Measurements from ENCODE around the gene RC3H1.
"Not testable (repeated sequence)": the region's sequence is repeated elsewhere in the genome, so short reads cannot be mapped to it uniquely, and the experiment has no call there.

Gene RC3H1

DNA sequence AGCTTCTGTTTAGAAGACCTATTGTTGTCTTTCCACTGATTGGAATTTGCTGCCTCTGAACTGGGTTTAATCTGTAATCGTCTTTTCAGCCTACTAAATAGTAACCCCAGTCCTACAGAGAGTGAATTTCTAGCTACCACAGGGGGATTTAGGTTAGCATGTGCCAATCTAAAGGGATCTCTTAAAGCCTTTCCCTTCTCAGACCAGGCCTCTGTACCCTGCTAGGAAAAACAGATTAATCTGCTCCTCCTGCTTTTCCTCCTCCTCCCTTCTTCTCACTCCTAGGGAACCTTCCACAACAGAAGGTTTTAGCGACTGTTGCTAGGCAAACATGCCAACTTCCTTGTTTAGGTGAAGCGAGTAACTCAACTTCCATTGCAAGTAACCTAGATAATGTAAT lies 1.3 kb upstream of the RC3H1 start:
- DNase-seq, result no peak

DNA sequence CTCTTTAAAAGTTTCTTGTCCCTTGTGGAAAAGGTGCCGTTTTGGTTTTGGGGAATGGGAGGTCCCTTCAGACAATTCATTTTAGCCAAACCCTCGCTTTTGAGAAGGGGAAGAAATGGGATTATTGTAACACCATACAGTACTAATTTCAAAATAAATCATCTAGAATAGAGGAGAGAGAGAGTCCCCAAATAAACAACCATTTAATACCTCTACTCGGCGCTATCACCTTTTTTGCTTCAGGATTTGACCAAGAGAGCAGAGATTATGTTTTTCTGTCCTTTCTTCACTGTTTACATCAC lies 770 bp upstream of the RC3H1 start:
- no peak for DNase-seq

- DNase-seq, result peak; percentile 60
These were observed 522 bp downstream of the RC3H1 start for GRCh38 chr1:174021591-174022079.

DNA sequence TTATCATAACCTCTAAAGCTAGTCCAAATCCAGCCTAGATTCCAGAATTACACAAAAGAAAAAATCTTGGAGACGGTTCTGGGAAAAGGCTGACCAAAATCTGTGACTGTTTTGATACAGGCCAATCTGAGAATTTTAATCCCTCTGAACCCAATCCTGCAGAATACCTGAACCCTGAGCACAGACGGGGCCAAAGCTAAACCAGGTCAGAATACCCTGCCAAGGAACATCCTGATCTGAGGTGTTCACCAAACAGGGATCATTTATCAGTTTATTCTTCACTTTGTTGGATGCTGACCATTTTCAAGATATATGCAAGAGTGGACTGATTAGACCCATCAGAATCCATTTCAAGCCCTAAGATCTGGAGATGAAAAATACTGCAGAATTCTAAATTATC lies 3.6 kb downstream of the RC3H1 start:
- DNase-seq, result no peak

DNA sequence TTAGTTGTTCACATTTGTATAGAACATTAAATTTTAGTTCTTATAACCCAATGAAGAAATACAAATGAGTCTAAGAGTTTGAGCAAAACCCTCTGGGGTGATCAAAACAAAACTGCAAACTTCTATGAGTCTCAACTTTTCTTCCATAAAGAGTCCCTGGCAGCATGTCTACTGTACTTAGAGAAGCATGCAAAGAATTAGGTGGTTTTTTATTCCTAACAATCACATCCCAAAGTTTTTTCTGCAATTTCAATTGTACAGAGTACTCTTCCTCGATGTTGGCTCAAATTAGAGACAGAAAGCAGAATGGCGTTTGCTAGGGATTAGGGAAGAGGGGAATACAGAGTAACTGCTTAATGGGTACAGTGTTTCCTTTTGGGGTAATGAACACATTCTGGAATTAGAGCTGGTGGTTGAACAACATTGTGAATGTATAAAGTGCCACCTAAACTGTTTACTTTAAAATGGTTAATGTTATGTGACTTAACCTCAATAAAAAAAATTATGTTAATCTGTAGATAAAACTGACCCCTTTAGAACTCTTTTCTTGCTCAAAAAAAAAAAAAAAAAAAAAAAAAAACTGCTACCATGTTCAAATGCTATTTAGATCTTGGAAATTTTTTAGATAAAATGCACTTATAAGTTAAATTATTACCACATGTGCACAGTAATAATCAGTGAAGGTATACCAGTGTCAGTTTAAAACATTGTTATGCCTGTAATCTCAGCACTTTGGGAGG lies 4.8 kb downstream of the RC3H1 start:
- DNase-seq, result no peak

DNA sequence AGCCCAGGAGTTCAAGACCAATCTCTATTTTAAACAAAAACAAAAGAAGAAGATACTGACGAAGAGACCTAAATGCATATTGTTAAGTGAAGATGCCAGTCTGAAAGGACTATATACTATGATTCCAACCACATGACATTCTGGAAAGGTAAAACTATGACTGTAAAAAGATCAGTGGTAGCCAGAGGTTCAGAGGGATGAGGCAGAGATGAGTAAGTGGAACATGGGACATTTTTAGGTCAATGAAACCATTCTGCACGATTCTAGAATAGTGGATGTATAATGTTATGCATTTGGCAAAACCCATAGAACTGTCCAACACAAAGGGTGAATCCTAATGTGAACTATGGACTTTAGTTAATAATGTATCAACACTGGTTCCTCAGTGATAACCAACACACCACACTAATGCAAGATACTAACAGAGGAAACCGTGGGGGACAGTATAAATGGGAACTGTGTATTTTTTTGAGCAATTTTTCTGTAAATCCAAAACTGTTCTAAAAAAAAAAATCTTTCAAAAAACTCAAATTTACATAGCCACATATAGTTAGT lies 8.2 kb downstream of the RC3H1 start:
- no peak for DNase-seq

- DNase-seq, result no peak
These were observed 13.2 kb downstream of the RC3H1 start for GRCh38 chr1:174008979-174009378.

GRCh38 chr1:174008269-174008668 lies 13.9 kb downstream of the RC3H1 start:
- no peak for DNase-seq

GRCh38 chr1:174007851-174008250 lies 14.3 kb downstream of the RC3H1 start:
- DNase-seq, result no peak

DNA sequence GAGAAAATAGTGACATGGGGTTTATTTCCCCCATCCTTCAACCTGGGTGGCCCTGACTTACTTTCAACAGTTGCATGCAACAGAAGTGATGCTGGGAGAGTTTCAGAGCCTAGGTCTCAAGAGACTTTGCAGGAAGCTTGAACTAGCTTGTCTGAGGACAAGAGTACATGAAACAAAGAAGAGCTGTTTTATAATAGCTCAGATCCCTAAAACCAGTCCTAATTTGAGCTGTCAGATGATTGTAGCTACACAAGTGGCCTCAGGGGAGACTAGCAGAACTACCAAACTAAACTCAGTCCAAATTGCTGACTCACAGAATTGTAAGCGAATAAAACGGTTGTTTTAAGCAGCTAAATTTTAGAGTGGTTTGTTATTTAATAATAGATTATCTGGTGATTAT lies 17.1 kb downstream of the RC3H1 start:
- no peak for DNase-seq

DNA sequence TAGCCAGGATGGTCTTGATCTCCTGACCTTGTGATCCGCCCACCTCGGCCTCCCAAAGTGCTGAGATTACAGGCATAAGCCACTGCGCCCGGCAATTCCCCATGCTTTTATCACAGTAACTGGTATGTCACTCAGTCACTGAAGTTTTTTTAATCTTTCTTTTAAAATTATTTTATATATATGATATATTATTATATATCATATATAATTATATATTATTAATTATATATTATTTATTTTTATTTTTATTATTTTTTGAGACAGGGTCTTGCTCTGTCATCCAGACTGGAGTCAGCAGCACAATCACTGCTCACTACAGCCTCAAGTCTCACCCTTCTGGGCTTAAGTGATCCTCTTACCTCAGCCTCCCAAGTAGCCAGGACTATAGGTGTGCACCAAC lies 18.3 kb downstream of the RC3H1 start:
- no peak for DNase-seq

- no peak for DNase-seq
These were observed 20.6 kb downstream of the RC3H1 start for GRCh38 chr1:174001573-174001972.

- DNase-seq, result no peak
These were observed 21.8 kb downstream of the RC3H1 start for GRCh38 chr1:174000371-174000770.

GRCh38 chr1:173997791-173998190 lies 24.4 kb downstream of the RC3H1 start:
- no peak for DNase-seq

DNA sequence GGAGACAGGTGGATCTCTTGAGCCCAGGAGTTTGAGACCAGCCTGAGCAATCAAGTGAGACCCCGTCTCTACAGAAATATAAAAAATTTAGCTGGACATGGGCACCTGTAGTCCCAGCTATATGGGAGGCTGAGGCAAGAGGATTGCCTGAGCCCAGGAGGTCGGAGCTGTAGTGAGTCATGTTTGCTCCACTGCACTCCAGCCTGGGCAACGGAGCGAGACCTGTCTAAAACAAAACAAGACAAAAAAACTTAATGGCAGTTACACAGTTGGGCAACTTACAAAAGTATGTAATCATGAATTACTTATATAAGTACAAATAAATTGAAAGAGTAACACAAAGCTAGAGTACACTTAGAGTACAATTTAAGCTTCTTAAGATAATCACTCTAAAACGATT lies 25.2 kb downstream of the RC3H1 start:
- no peak for DNase-seq

- no peak for DNase-seq
These were observed 26.7 kb downstream of the RC3H1 start for GRCh38 chr1:173995475-173995874.

GRCh38 chr1:173993948-173994347 lies 28.2 kb downstream of the RC3H1 start:
- not testable (repeated sequence) for DNase-seq

GRCh38 chr1:173988068-173988467 lies 34.1 kb downstream of the RC3H1 start:
- DNase-seq, result no peak

GRCh38 chr1:173986951-173987350 lies 35.2 kb downstream of the RC3H1 start:
- DNase-seq, result no peak

- DNase-seq, result no peak
These were observed 51.9 kb downstream of the RC3H1 start for GRCh38 chr1:173970252-173970651.

- not testable (repeated sequence) for DNase-seq
These were observed 56.3 kb downstream of the RC3H1 start for GRCh38 chr1:173965896-173966295.

GRCh38 chr1:173963477-173963876 lies 58.7 kb downstream of the RC3H1 start:
- no peak for DNase-seq

DNA sequence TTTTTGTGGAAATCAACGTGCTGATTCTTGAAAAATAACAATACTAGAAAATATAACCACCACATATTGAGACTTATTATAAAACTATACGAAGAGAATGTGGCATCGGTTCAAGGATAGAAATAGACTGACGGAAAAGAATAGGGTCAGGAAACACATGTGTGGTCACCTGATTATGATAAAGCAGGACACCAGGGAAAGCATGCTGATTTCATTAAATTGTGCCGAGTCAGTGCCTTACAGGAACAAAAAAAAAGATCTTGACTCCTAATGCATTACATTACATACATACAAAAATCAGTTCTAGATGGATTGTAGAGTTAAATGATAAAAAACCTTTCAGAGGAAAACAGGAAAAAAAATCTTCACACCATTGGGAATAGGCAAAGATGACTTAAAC lies 61.5 kb downstream of the RC3H1 start:
- no peak for DNase-seq

DNA sequence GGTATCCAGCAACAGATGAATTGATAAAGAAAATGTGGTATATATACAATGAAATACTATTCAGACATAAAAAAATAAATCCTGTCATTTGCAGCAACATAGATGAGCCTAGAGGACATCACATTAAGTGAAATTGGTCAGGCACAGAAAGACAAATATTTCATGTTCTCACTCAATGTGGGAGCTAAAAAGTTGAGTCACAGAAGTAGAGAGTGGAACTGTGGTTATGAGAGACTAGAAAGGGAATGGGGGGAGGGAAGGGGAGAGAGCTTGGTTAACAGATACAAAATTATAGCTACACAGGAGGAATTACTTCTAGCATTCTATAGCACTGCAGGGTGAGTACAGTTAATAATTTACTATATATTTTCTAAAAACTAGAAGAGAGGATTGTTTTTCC lies 68.0 kb downstream of the RC3H1 start:
- DNase-seq, result no peak

DNA sequence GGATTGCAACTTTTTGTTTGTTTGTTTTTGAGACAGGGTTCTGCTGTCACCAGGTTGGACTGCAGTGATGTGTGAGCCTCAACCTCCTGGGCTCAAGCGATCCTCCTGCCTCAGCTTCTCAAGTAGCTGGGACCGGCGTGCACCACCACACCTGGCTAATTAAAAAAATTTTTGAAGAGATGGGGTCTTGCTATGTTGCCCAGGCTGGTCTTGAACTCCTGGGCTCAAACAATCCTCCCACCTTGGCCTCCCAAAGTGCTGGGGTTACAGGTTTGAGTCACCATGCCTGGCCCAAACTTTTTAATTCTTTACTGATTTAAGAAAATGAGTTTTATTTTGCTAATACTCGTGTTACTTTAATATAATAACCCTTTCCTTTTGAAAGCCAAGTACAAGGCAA lies 73.6 kb downstream of the RC3H1 start:
- no peak for DNase-seq

All from stimulated activated CD4-positive, alpha-beta T cell treated with anti-CD3 and anti-CD28 coated beads, Interleukin-15, amount 100 ng/mL, for 24 hours (primary cell).